Inflammatory macrophage (primary cell): ENCODE data around the gene RND2.
A peak's percentile ranks its signal among the peaks of the same experiment; 100 is the strongest.
"Not testable (repeated sequence)": the region's sequence is repeated elsewhere in the genome, so short reads cannot be mapped to it uniquely, and the experiment has no call there.

Experiments used
- DNase-seq, 2 donors: peaks; one replicate each; pipeline ENCODE4 v3.0.0-alpha.2; 2020 to 2022
- total RNA-seq, 18 experiments: gene quantifications; one replicate each; lab custom pipeline; 2026; ENCODE audit warnings: mixed read lengths in 6 of 18, inconsistent platforms in 2 of 18; lab: John Stamatoyannopoulos, UW

The RND2 gene, protein sequence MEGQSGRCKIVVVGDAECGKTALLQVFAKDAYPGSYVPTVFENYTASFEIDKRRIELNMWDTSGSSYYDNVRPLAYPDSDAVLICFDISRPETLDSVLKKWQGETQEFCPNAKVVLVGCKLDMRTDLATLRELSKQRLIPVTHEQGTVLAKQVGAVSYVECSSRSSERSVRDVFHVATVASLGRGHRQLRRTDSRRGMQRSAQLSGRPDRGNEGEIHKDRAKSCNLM
- 0 to 0.39 (median 0.10) reads per million in 18 experiments for total RNA-seq

DNA sequence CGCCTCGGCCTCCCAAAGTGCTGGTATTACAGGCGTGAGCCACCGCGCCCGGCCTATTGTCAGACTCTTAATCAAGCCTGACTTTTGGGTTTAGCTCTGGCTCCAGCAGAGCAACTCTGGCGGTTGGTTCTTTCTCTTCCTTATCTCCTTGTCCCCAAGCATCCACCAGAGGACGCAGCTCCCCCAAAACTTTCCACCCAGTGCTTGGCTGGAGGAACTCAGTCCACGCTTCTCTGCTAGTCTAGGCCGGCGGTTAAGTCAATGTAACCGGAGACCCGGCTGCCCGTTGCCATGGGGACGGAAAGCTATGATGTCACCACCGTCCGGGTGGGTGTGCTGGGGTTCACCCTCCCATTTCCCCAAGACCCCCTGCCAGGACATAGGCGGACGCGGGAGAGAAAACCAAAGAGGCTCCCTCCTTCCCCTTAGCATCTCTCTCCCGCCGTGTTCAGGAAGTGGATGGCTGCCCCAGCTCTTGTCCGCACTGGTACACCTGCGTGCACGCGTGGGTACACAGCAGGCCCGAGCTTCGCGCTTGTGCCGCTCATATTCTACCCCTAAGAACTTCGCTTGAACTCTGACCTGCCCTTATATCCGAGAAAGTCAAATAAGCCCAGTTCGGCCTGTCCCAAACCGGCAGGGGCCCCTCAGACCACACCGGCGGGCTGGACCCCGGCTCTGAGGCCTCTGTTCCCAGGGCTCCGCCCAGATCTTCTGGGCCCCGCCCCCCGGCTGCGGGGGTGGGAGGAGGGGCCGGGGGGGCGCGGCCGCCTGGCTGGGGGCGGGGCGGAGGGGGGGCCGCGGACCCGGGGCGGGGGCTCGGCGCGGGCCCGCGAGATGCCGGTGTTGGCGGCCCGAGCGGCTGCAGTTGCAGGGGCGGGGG lies at the start of gene RND2:
Gene RND2, plus strand, starts transcription at position 825 of the 883 bp plus-strand sequence. CDS start 117 bp downstream, outside the sequence.
- DNase-seq, result peak; percentile 89

DNA sequence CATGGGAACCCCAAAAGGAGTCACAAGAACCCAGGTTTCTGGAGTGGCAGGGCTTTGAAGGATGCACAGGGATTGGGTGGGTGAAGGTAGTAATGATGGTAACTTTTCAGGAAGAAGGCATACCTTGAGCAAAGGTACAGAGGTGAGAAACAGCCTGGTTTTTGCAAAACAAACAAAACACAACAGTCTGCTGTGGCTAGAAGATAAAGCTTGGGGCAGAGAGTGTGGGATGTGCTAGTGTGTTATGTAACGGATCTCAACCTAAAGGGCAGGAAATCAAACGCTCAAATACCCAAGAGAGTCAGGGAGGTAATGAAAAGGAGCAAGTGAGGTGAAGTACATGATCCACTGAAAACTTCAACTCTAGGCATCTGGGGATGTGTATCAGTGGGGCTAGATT lies 49.8 kb upstream of the RND2 start:
- DNase-seq, result no peak

DNA sequence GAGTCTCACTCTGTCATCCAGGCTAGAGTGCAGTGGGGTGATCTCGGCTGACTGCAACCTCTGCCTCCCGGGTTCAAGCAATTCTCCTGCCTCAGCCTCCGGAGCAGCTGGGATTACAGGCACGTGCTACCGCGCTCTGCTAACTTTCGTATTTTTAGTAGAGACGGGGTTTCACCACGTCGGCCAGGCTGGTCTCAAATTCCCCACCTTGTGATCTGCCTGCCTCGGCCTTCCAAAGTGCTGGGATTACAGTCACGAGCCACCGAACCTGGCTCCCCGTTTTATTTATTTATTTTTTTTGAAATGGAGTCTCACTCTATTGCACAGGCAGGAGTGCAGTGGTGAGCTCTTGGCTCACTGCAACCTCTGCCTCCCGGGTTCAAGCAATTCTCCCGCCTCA lies 49.3 kb upstream of the RND2 start:
- DNase-seq, result not testable (repeated sequence)

DNA sequence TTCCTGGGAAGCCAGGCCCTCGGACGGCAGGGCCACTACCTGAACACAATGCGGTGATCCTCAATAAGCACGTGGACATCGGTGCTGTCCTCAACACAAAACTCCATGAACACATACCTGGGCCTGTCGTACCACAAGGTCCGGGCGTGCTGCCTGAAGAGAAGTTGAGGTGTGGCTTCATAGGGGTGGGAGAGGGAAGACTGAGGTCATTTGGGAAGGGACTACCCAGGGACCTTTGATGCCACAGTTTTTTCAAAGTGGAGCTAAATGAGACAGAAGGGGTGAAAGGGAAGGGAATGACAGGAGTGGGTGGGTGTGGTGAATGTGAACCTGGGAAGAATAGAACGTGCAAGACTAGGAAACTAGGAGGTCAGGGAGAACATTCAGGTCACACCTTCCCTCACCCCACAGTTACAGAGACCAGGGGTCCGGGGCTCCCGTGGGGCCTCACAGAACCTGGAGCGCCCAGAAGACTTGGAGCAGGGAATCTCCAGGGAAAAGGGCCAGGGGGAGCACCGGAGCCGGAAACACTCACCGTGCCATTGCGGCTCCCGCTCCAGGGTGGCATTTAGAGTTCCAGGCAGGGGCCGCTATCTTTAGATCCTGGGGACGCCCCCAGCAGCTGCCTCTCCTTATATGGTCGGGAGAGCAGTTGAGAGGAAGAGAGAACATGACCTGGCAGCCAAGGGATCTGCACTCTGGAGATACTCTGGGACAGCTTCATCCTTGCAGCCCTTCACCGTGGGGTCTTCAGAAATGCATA lies 45.3 kb upstream of the RND2 start, which contains the start of gene PTGES3L:
Gene PTGES3L, minus strand, starts transcription at position 570 of the 763 bp plus-strand sequence. Its CDS starts 27 bp downstream, at position 543.
- DNase-seq, result peak; percentile 2 to 41

DNA sequence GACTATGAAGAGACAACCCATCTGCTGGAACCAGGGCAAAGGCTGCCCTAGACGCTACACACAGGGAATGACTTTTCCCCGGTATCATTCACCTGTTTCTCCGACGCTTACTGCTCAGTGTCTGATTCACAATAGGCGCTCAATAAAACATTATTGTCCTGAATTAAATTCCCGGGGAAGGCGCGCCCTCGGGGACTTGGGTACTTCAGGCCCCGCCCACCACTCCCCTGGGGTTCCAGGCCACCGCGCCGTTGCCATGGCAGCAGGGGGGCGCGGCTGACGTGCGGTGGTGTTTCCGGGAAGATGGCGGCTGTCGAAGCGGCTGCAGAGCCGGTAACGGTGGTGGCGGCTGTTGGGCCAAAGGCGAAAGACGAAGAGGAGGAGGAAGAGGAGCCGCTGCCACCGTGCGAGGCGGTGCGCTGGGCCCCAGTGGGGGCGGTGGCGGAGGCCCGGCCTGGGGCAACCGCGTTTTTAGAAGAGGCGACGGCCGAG lies 44.7 kb upstream of the RND2 start, which contains the start of gene RUNDC1:
Gene RUNDC1, plus strand, starts transcription at position 292 of the 492 bp plus-strand sequence. Its CDS starts 12 bp downstream, at position 304.
- DNase-seq, result peak; percentile 88 to 91

DNA sequence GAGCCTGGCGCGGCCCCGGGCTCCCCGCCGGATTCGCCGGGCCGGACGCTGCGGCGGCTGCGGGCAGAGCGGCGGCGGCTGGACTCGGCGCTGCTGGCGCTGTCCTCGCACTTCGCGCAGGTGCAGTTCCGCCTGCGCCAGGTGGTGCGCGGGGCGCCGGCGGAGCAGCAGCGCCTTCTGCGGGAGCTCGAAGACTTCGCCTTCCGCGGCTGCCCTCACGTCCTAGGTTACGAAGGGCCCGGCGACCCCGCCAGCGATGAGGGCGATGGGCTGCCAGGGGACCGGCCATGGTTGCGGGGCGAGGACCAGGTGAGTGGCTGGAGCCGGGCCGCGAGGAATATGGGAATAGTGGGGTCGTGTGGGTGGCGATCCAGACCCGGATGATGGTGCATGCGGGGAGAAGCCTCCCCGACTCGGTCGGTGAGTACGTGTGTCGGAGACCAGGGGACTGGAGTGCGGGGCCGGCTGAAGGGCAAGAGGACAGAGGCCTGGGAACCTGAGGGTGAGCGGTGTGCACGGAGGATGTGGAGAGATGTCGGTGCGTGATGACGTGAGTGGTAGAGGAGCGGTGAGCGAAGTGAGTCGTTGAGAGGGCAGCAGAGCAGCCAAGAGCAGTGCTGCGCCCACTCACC lies 44.1 kb upstream of the RND2 start:
- DNase-seq, result peak; percentile 24 to 32

DNA sequence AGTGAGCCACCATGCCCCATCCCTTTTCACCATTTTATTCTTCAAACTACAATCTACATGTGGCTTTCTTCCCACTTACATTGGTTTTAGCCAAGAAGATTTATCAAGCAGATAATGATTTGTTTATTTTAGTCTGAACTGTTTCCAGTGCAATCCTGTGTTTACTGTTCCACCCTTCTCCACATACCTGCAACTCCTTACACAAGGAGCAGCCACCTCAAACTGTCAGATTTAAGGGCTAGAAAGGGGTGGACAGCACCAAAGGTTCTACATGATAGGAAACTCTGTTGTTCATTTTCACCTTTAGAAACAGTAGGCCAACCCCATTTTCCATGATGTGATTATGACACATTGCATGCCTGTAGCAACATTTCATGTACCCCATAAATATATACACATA lies 42.8 kb upstream of the RND2 start:
- DNase-seq, result no peak

DNA sequence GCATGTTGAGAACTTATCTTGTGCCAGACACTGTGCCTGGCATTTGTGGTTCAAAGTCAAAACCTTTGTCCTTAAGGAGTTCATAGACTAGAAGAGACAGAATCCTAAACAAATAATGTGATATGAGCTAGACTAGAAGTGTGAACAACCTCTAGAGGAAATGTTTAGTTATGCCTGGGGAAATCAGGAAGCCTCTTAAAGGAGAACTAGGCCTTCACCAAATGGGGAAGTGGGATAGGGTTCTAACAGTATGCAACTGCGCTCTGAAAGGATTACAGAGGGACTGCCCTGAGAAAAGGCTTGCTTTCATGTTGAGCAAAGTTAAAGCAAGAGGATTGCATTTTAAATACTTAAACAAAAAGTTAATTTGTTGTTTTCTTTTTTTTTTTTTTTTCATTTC lies 39.8 kb upstream of the RND2 start:
- peak; percentile 88 to 90 for DNase-seq

DNA sequence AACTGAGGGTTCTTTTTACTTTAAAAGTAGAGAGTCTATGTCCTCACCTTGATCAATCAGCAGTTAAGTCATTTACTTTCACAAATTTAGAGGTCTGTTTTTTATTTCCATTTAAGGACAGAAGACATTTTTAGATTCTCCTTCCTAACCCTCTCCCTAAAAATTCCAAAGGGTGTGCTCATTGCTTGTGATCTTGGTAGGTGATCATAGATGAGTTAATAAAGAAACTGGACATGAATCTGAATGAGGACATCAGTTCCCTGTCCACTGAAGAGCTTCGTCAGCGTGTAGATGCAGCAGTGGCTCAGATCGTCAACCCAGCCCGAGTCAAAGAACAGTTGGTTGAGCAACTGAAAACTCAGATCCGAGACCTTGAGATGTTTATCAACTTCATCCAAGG lies 35.9 kb upstream of the RND2 start:
- DNase-seq, result no peak

DNA sequence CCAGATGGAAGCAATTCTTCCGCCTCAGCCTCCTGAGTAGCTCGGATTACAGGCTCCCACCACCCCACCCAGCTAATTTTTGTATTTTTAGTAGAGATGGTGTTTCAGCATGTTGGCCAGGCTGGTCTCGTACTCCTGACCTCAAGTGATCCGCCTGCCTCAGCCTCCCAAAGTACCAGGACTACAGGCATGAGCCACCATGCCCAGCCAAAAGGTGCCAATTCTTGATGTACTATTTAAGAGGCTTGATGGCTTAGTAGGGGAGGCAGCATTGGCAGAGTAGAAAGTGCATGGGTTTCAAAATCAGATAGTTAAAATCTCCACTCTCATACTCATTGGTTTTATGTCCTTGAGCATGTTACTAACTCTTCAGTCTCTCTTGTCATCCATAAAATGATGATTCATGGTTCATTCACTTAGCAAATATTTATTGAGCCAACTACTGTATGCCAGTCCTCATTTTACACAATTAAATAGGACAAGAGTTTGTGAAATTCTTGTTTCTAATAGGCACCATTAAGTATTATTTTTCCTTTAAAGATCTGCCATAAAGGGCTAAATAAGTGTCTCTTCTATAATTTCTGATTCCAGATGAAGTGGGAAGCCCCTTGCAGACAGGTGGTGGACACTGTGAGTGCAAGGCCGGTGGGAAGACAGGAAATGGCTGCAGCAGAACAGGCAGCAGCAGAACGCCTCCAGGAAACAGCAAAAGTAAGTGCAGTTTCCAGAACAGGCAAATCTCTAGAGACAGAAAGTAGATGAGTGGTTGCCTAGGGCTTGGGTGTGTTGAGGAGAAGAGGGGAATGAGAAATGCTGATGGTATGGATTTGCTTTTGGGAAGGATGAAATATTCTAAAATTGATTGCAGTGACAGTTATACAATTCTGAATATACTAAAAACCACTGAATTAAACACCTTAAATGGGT lies 35.0 kb upstream of the RND2 start:
- no peak for DNase-seq

DNA sequence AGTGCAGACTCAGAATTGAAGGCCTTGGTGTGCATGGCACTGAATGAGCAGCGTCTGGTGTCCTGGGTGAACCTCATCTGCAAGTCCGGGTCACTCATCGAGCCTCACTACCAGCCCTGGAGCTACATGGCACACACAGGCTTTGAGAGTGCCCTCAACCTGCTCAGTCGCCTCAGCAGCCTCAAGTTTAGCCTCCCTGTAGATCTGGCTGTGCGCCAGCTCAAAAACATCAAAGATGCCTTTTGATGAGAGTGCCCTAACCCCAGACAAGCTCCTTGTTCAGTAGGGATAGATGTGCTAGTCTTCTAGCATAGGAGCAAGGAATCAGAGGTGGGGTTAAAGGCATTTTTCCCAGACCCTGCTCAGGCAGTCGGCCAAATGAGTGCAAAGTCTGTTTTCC lies 33.6 kb upstream of the RND2 start:
- no peak for DNase-seq

DNA sequence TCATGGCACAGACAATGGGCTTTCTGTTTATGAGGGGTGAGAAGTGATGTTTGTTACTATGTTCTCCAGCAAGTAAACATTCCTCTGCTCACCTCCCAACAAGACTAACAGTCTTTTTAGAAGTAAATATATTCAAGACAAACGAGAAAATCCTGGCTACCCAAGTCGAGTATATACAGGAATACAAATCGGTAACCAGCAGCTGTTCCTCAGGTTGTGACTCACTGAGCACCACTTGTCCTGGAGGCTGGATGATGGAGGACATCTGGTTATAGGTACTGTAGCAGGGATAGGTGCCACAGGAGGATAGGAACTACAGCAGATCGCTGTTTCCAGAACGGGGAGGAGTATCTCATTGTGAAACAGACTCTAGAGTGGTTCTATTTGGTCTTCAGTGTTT lies 32.2 kb upstream of the RND2 start:
- DNase-seq, result no peak

DNA sequence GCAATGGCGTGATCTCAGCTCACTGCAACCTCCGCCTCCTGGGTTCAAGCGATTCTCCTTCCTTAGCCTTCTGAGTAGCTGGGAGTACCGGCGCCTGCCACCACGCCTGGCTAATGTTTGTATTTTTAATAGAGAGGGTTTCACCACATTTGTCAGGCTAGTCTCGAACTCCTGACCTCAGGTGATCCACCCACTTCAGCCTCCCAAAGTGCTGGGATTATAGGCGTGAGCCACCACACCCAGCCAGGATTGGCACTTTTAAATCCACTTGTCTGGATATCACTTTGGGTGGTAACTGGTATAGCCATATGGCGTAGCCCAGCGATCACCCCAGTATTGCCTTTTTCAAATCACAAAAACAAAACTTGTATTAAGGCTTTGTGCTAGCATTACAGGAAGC lies 31.1 kb upstream of the RND2 start:
- not testable (repeated sequence) for DNase-seq

DNA sequence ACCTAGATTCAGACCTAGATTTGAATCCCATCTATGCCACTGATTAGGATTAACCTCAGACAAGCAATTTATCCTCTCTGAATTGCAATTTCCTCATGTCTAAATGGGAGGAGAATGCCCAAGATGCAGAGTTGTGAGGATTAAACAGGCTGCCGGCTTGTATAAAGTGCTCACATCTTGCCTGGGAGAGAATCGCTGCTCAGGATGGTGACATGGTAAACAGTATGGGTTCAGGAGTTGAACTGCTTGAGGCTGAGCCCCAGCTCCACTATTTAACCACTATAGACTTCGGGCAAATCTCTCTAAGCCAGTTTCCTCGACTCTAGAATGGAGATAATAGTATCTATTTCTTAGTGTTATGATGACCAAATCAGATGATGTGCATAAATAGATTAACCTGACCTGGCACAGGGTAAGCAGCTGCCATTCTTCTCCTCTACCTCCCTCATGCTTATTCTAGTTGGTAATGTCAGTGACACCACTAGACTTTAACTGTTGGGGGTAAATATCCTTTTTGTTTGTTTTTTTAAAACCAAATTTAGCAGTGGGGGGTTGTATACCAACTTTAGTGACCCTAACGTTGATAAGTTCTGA lies 27.5 kb upstream of the RND2 start:
- no peak for DNase-seq

DNA sequence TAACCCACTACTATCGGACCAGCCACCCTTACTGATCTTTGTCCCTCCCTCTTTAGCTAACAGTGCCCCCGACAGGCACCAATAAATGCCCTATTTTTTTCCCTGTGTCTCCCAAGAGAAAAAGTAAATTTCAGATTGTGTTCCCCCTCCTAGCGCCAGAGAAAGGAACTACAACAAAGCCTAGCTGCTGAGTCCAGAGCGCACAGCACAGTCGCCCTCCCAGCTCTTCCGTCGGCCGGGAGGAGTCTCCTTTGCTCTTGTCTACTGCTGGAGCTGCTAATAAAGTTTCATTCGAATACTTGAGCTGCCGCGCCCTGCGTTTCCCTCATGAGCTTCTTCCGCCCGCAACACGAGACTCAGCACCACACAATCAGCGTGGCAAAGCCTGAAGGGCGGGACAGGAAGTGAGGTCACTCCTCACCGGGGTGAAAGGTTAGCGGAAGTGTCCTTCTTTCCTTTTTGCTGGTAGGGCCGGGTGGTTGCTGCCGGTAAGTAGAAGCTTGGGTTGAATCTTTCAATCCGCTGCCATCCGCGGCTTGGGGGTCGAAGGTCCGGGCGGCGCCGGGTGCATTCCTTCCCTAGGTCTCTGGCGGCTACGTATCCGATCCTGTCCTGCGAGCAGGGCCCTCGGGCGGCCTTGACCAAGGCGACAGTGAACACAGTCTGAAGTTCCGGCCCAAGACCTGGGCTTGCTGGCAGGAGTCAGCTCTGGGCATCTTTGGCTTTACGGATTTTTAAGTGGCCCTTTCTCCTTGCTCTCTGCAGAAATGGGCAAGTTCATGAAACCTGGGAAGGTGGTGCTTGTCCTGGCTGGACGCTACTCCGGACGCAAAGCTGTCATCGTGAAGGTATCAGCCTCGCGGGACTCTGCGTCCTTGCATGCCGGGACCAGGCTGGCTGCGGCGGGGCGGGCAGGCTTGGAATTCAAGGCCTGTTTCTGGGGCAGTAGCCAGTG lies 26.8 kb upstream of the RND2 start, which contains the start of gene RPL27:
Gene RPL27, plus strand, starts transcription at position 436 of the 955 bp plus-strand sequence. Its CDS starts 332 bp downstream, at position 768.
- DNase-seq, result peak; percentile 100

DNA sequence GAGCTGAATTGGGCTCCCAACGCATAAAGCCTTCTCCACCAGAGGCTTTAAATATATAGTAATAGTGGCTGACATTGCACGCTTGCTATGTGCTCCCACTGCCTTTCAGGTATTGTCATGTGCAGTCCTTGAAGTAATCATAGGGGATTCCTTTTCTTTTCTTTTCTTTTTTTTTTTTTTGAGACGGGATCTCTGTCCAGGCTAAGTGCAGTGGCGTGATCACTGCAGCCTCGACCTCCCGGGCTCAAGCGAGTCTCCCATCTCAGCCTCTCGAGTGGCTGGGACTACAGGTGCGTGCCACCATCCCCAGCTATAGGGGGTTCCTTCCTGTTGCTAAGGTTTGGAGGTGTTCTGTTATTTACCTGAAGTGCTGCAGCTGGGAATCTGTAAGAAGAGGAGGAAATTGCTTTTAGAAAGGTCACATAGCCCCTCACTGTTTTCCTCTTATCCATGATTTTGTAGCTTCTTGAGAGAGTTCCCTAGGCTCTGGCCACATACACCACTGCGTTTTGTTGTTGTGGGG lies 26.0 kb upstream of the RND2 start:
- DNase-seq, result no peak

DNA sequence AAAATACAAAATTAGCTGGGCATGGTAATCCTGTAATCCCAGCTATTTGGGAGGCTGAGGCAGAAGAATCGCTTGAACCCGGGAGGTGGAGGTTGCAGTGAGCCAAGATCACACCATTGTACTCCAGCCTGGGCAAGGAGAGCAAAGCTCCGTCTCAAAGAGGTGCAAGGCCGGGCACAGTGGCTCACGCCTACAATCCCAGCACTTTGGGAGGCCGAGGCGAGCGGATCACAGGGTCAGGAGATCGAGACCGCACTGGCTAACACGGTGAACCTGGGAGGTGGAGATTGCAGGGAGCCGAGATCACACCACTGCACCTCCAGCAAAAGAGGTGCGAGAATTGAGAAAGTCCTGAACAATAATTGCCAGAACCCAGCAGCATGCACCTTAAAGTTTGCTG lies 24.1 kb upstream of the RND2 start:
- DNase-seq, result not testable (repeated sequence)

DNA sequence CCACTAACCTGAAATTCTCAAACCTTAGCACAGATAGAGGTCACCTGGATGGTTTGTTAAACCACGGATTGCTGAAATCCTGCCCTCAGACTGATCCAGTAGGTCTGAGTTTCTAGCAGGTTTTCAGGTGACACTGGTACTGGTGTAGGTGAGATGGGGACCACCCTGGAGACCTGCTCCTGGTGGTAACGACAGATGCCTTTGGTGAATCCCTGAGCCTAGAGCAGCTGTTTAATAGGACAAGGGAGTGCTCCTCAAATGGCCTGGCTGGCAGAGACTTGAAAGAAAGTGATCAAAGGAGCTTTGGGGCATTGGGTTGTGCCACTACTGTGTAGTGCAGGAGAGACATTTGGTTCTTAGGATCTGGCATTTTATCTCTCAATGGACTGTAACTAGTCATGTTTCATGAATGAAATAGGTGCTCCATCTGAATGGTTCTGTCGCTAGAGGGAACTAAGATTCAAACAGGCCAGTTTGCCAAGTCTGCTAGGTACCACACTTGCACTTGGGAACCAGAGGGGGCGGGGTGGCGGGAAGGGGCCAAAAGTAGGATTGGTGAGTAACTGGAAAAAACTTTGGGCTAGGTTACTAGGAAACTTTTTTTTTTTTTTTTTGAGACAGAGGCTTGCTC lies 21.4 kb upstream of the RND2 start:
- DNase-seq, result no peak
